ENCODE results near the gene SMS.

Gene SMS

GRCh38 chrX:21907260-21907659 lies 33.2 kb upstream of the SMS start:
- Histone ChIP-seq H2AFZ (ENCODE audit: low read length) (no peak overlapping the region), H3K9me2 (ENCODE audit: low read depth, low read length) (no peaks in the 10 kb centered on the region), H3K27ac (ENCODE audit: low read depth, low read length, poor library complexity, severe bottlenecking) (no peak overlapping the region), H3K9ac (ENCODE audit: low read length) (no peak overlapping the region), H3F3A (ENCODE audit: insufficient read depth, low read length) (no peaks in the 10 kb centered on the region), H3K36me3 (ENCODE audit: insufficient read depth, low read length) (no peaks in the 10 kb centered on the region), H3K4me1 (ENCODE audit: insufficient read depth, low read length, severe bottlenecking) (no peaks in the 10 kb centered on the region), H3K27me3 (ENCODE audit: insufficient read depth, low read length) (no peaks in the 10 kb centered on the region), H3K4me3 (ENCODE audit: low read depth, low read length, poor library complexity, severe bottlenecking) (no peak overlapping the region), H4K20me1 (ENCODE audit: insufficient read depth, low read length) (no peaks in the 10 kb centered on the region), H3K4me2 (ENCODE audit: low read length) (no peak overlapping the region), H3K9me3 (ENCODE audit: low read length) (no peaks in the 10 kb centered on the region), H3K79me2 (ENCODE audit: insufficient read depth, low read length) (no peaks in the 10 kb centered on the region)
- no peak for TF ChIP-seq CTCF (IDR thresholded peaks at IDR 0.05; ENCODE audit: low read length)
- no peak for TF ChIP-seq EZH2 (IDR thresholded peaks at IDR 0.05; ENCODE audit: borderline replicate concordance, low read length)

- Histone ChIP-seq H3K4me3 (ENCODE audit: low read depth, low read length, poor library complexity, severe bottlenecking) (no peak overlapping the region), H3K4me1 (ENCODE audit: insufficient read depth, low read length, severe bottlenecking) (no peaks in the 10 kb centered on the region), H3K27me3 (ENCODE audit: insufficient read depth, low read length) (no peaks in the 10 kb centered on the region), H3K27ac (ENCODE audit: low read depth, low read length, poor library complexity, severe bottlenecking) (no peak overlapping the region), H3K9ac (ENCODE audit: low read length) (no peak overlapping the region), H3K4me2 (ENCODE audit: low read length) (no peak overlapping the region), H2AFZ (ENCODE audit: low read length) (no peak overlapping the region), H3F3A (ENCODE audit: insufficient read depth, low read length) (no peaks in the 10 kb centered on the region), H3K79me2 (ENCODE audit: insufficient read depth, low read length) (no peaks in the 10 kb centered on the region), H3K9me2 (ENCODE audit: low read depth, low read length) (no peaks in the 10 kb centered on the region), H3K36me3 (ENCODE audit: insufficient read depth, low read length) (no peaks in the 10 kb centered on the region), H4K20me1 (ENCODE audit: insufficient read depth, low read length) (no peaks in the 10 kb centered on the region), H3K9me3 (ENCODE audit: low read length) (no peaks in the 10 kb centered on the region)
- TF ChIP-seq EZH2 (IDR thresholded peaks at IDR 0.05; ENCODE audit: borderline replicate concordance, low read length) (no peak), CTCF (IDR thresholded peaks at IDR 0.05; ENCODE audit: low read length) (no peak)
Measured at GRCh38 chrX:21911481-21911880, 29.0 kb upstream of the SMS start.

- no peak overlapping the region for H3K27ac ChIP-seq (ENCODE audit: low read depth, low read length, poor library complexity, severe bottlenecking)
- H4K20me1 ChIP-seq (ENCODE audit: insufficient read depth, low read length) = no peaks in the 10 kb centered on the region
- no peak overlapping the region for H3K4me2 ChIP-seq (ENCODE audit: low read length)
- no peaks in the 10 kb centered on the region for H3K9me2 ChIP-seq (ENCODE audit: low read depth, low read length)
- no peaks in the 10 kb centered on the region for H3F3A ChIP-seq (ENCODE audit: insufficient read depth, low read length)
- no peaks in the 10 kb centered on the region for H3K79me2 ChIP-seq (ENCODE audit: insufficient read depth, low read length)
- H3K27me3 ChIP-seq (ENCODE audit: insufficient read depth, low read length) = no peaks in the 10 kb centered on the region
- TF ChIP-seq EZH2 (IDR thresholded peaks at IDR 0.05; ENCODE audit: borderline replicate concordance, low read length) (no peak), CTCF (IDR thresholded peaks at IDR 0.05; ENCODE audit: low read length) (no peak)
- no peak overlapping the region for H2AFZ ChIP-seq (ENCODE audit: low read length)
- no peak overlapping the region for H3K4me3 ChIP-seq (ENCODE audit: low read depth, low read length, poor library complexity, severe bottlenecking)
- no peaks in the 10 kb centered on the region for H3K36me3 ChIP-seq (ENCODE audit: insufficient read depth, low read length)
- no peaks in the 10 kb centered on the region for H3K4me1 ChIP-seq (ENCODE audit: insufficient read depth, low read length, severe bottlenecking)
- no peaks in the 10 kb centered on the region for H3K9me3 ChIP-seq (ENCODE audit: low read length)
- H3K9ac ChIP-seq (ENCODE audit: low read length) = no peak overlapping the region
Measured at GRCh38 chrX:21912220-21912619, 28.3 kb upstream of the SMS start.

Measured in OCI-LY1 (cell line).